GM12892 (cell line): ENCODE measurements around the gene TAOK1.

Experiments used
- DNase-seq: peaks from one replicate; pipeline ENCODE4 v3.0.0; 2011; ENCODE audit not compliant: insufficient read length
- FAIRE-seq: peaks from 2 replicates; lab custom pipeline; 2011; peaks lifted over from hg19 to GRCh38; lab: Jason Lieb, UNC
- POLR2A ChIP-seq: IDR thresholded peaks from 2 replicates; pipeline ENCODE4 v1.6.1; 2011; ENCODE audit warnings: low read depth, low read length, control low read depth
- POLR2AphosphoS5 ChIP-seq: IDR thresholded peaks from 2 replicates; pipeline ENCODE4 v1.6.1; 2011; ENCODE audit warnings: low read depth, low read length, control low read depth
- TAF1 ChIP-seq: IDR thresholded peaks from 2 replicates; pipeline ENCODE4 v1.6.1; 2011; ENCODE audit warnings: low read depth, mild to moderate bottlenecking, control low read depth, low read length, borderline replicate concordance

Gene TAOK1

GRCh38 chr17:29560316-29560715, 170.2 kb downstream of the TAOK1 start:
- FAIRE-seq (no peak), DNase-seq (no peak)
- no peak for TF ChIP-seq POLR2AphosphoS5
- TF ChIP-seq TAF1, result no peak
- TF ChIP-seq POLR2A, result no peak

- FAIRE-seq (no peak), DNase-seq (no peak)
- TF ChIP-seq POLR2A (no peak), POLR2AphosphoS5 (no peak), TAF1 (no peak)
Observed at GRCh38 chr17:29561554-29562517, 171.7 kb downstream of the TAOK1 start.

GRCh38 chr17:29562615-29563014, 172.5 kb downstream of the TAOK1 start:
- DNase-seq (no peak), FAIRE-seq (no peak)
- TF ChIP-seq POLR2AphosphoS5 (no peak), POLR2A (no peak)

GRCh38 chr17:29563816-29564215, 173.7 kb downstream of the TAOK1 start:
- FAIRE-seq (no peak), DNase-seq (no peak)
- TF ChIP-seq TAF1, result no peak
- TF ChIP-seq POLR2A, result no peak
- no peak for TF ChIP-seq POLR2AphosphoS5

GRCh38 chr17:29565643-29566472, 175.7 kb downstream of the TAOK1 start:
- peak; percentile 70 for FAIRE-seq
- DNase-seq, result peak; percentile 52
- TF ChIP-seq POLR2A (no peak), POLR2AphosphoS5 (no peak), TAF1 (no peak)

GRCh38 chr17:29566473-29567303, 176.5 kb downstream of the TAOK1 start, which contains the start of gene ABHD15:
Gene ABHD15 (minus strand): TSS chr17:29567037. CDS start chr17:29566966, 71 bp downstream.
- DNase-seq, result peak; percentile 63
- TF ChIP-seq POLR2A (no peak), POLR2AphosphoS5 (no peak), TAF1 (no peak)
- FAIRE-seq, result peak; percentile 14

- FAIRE-seq (no peak), DNase-seq (no peak)
- TF ChIP-seq POLR2AphosphoS5 (no peak), TAF1 (no peak), POLR2A (no peak)
Observed at GRCh38 chr17:29567304-29567553, 177.1 kb downstream of the TAOK1 start.

- FAIRE-seq (peak; percentile 56), DNase-seq (peak; percentile 81)
- no peak; the same call in 1 of the 2 replicates for TF ChIP-seq POLR2A
- TF ChIP-seq POLR2AphosphoS5, result no peak
Observed at GRCh38 chr17:29567554-29568330, 177.6 kb downstream of the TAOK1 start.

- TF ChIP-seq POLR2AphosphoS5 (peak; percentile 54; the same call in 1 of the 2 replicates), POLR2A (peak; percentile 65; the same call in 1 of the 2 replicates), TAF1 (no peak)
- FAIRE-seq (peak; percentile 96), DNase-seq (peak; percentile 81)
Observed at GRCh38 chr17:29568331-29569244, 178.4 kb downstream of the TAOK1 start, which contains the start of gene TP53I13. Gene TP53I13 (plus strand): TSS chr17:29568701. CDS start chr17:29568759, 58 bp downstream.
